Activated CD4-positive, alpha-beta T cell treated with anti-CD3 and anti-CD28 coated beads for 36 hours (primary cell): ENCODE data around the gene DLL3. TPM values are rescaled to one million over a fixed set of nuclear protein-coding genes. Genes with fewer than 3 reads are reported as not detected.

Experiments
- ATAC-seq: fragments of 200-7000 bp; cut with Tn5 transposase; one replicate; pipeline ENCODE4 v1.10.0; 2021; ENCODE audit warnings: mild to moderate bottlenecking, moderate library complexity
- CTCF ChIA-PET: fragments of 350-600 bp; sonication (Branson Sonifier 250); formaldehyde crosslinking; loops from one replicate; lab custom pipeline; 2021; ENCODE audit warnings: antibody characterized with exemption; lab: Charles Lee
- POLR2A ChIA-PET: fragments of 350-600 bp; sonication (Branson Sonifier 250); formaldehyde crosslinking; loops from one replicate; lab custom pipeline; 2021; ENCODE audit warnings: antibody characterized with exemption, inconsistent platforms; lab: Charles Lee
- DNase-seq: peaks from one replicate; pipeline ENCODE4 v3.0.0-alpha.2; 2020
- H3K27ac Mint-ChIP-seq: one replicate; pipeline ENCODE4 v1.8.0; 2021; ENCODE audit warnings: mixed read lengths
- H3K27me3 Mint-ChIP-seq: one replicate; pipeline ENCODE4 v1.8.0; 2021; ENCODE audit warnings: mixed read lengths
- H3K36me3 Mint-ChIP-seq: one replicate; pipeline ENCODE4 v1.8.0; 2021; ENCODE audit warnings: low read depth, mixed read lengths
- H3K4me1 Mint-ChIP-seq: one replicate; pipeline ENCODE4 v1.8.0; 2021; ENCODE audit warnings: mixed read lengths
- H3K4me3 Mint-ChIP-seq: one replicate; pipeline ENCODE4 v1.8.0; 2021; ENCODE audit warnings: mild to moderate bottlenecking, moderate library complexity, mixed read lengths
- H3K9me3 Mint-ChIP-seq: one replicate; pipeline ENCODE4 v1.8.0; 2021; ENCODE audit warnings: low read depth, mixed read lengths
- intact Hi-C, 2 experiments: fragments of 100-400 bp; cut with DNase I in 1 of 2; cut with micrococcal nuclease in 1 of 2; formaldehyde crosslinking; loops; one replicate each; pipeline versions ENCODE4 v1.14.2 to v1.15.1; 2022 to 2024; cut with DNase I, micrococcal nuclease
- total RNA-seq, 2 experiments: library from RNA; stranded (reverse); gene quantifications; one replicate each; pipeline ENCODE4 v1.2.3, GENCODE V29; 2021

The DLL3 gene
- total RNA-seq, 2 experiments from 2014 or later = 0.72 to 0.94 TPM

DNA sequence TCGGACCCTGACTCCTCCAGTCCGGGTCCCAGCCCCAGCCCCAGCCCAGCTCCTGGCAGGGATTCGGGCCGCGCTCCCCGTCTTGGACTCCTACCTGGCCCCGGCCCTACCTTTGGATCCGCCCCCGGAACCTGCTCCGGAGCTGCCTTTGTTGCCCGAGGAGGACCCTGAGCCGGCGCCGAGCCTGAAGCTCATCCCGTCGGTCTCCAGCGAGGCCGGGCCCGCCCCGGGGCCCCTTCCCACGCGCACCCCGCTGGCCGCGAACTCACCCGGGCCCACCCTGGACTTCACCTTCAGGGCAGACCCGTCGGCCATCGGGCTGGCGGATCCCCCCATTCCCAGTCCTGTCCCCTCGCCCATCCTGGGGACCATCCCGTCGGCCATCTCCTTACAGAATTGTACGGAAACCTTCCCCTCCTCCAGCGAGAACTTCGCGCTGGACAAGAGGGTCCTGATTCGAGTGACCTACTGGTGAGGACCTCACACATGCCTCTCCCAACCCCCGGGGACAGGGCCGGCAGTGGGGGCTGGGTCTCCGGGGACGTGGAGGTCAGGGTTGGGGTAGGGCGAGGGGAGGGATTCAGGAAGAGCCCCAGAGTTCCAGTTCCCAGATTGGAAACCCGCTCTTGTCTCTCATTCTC lies 16.9 kb downstream of the DLL3 start:
- intact Hi-C loops = no loop called here
- DNase-seq (peak; percentile 32), ATAC-seq (no peak)
- H3K4me1 Mint-ChIP-seq = peaks cover 11% of the 10 kb centered on the region
- H3K27ac Mint-ChIP-seq = no peak overlapping the region
- H3K27me3 Mint-ChIP-seq = peaks cover 39% of the 10 kb centered on the region
- CTCF ChIA-PET = interaction anchor here (0.6 to 1.8 kb wide), 4 partner anchors 10 to 20 kb away, joined by 3 to 5 read pairs (median 3); partner anchors contain the start of gene EID2B
- no peaks in the 10 kb centered on the region for H3K36me3 Mint-ChIP-seq
- H3K4me3 Mint-ChIP-seq = peak overlapping the region; percentile 53
- H3K9me3 Mint-ChIP-seq = no peaks in the 10 kb centered on the region
- POLR2A ChIA-PET = no interaction called here

DNA sequence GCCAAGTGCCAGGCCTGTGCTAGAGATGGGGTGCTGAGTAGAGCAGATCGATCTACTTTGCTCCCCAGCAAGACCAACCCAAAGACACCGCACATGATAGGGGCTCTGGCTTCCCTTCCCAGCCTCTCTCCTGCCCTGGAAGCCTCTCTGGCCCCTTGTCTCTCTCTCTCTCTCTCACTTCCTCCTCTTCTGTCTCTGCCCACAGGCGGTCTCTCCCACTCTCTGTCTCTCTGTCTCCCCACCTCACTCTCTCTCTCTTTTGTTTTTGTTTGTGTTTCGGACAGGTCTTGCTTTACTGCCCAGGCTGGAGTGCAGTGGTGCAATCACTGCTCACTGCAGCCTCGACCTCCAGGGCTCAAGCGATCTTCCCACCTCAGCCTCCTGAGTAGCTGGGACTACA lies 17.5 kb downstream of the DLL3 start:
- Mint-ChIP-seq H3K36me3 (no peaks in the 10 kb centered on the region), H3K4me3 (peak overlapping the region; percentile 37), H3K27ac (no peak overlapping the region), H3K27me3 (peaks cover 39% of the 10 kb centered on the region), H3K4me1 (peaks cover 11% of the 10 kb centered on the region), H3K9me3 (no peaks in the 10 kb centered on the region)
- CTCF ChIA-PET = no interaction called here
- ATAC-seq = no peak
- POLR2A ChIA-PET = no interaction called here
- intact Hi-C loops = no loop called here
- no peak for DNase-seq

DNA sequence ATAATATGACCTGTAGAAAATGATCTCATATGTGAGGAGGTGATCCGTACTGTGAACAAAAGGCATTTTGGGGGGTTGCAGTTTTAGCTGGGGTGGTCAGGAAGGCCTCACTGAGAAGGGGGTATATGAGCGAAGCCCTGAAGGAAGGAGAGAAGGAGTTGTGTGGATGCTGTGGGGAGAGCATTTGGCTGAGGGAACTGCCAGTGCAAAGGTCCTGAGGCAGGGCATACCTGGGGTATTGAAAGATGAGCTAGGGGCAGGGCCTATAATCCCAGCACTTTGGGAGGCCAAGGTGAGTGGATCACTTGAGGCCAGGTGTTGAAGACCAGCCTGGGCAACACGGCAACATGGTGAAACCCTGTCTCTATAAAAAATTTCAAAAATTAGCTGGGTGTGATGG lies 18.7 kb downstream of the DLL3 start:
- POLR2A ChIA-PET = no interaction called here
- DNase-seq = no peak
- Mint-ChIP-seq H3K27ac (no peak overlapping the region), H3K9me3 (no peaks in the 10 kb centered on the region), H3K4me3 (no peak overlapping the region), H3K27me3 (peaks cover 37% of the 10 kb centered on the region), H3K36me3 (no peaks in the 10 kb centered on the region), H3K4me1 (peaks cover 17% of the 10 kb centered on the region)
- CTCF ChIA-PET = no interaction called here
- intact Hi-C loops = no loop called here
- no peak for ATAC-seq

DNA sequence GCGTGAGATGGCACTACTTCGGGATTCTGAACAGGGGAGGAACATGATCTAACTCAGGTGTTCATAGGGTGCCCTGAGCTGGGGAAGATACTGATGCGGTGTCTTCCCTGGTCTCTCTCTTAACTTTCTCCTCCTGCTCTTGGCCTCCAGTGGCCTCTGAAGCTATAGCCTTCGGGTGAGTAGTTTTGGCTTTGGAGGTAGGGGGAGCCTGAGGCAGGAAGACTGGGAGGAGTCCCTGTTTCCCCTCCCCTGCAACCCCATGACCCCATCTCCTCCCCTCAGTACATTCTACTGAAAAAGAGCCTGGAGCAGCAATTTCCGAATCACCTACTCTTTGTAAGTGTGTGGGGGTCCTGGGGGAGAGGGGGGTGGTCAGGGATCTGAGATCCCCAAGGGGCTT lies 19.7 kb downstream of the DLL3 start:
- CTCF ChIA-PET = interaction anchor here (0.6 to 1.3 kb wide), 3 partner anchors 22 to 402 kb away, joined by 3 read pairs; no protein-coding TSS in a partner anchor
- peaks cover 17% of the 10 kb centered on the region for H3K4me1 Mint-ChIP-seq
- intact Hi-C loops = no loop called here
- peaks cover 32% of the 10 kb centered on the region for H3K27me3 Mint-ChIP-seq
- POLR2A ChIA-PET = interaction anchor here (0.6 kb wide), 2 partner anchors 20 to 180 kb away, joined by 3 to 4 read pairs; no protein-coding TSS in a partner anchor
- ATAC-seq (no peak), DNase-seq (no peak)
- H3K9me3 Mint-ChIP-seq = no peaks in the 10 kb centered on the region
- H3K4me3 Mint-ChIP-seq = no peak overlapping the region
- no peak overlapping the region for H3K27ac Mint-ChIP-seq
- no peaks in the 10 kb centered on the region for H3K36me3 Mint-ChIP-seq

DNA sequence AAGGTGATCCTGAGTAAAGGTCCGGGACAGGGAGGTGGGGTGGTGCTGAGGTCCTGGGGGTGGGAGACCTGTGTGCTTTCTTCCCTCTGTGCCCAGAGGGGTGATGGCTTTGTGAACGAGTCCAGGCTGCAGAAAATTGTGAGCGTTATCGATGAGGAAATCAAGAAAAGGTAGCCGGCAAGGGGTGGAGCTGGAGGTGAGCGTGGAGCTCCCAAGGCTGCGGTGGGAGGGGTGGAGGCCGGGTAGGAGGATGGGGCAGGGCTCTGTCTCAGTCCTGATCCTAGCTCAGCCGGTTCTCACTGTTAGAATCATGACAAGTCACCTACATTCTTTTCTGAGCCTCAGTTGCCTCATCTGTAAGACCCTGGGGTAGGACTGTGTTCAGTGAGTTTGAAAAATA lies 20.2 kb downstream of the DLL3 start:
- H3K27ac Mint-ChIP-seq = no peak overlapping the region
- ATAC-seq (no peak), DNase-seq (no peak)
- H3K9me3 Mint-ChIP-seq = no peaks in the 10 kb centered on the region
- POLR2A ChIA-PET = no interaction called here
- peaks cover 27% of the 10 kb centered on the region for H3K27me3 Mint-ChIP-seq
- H3K4me1 Mint-ChIP-seq = peaks cover 17% of the 10 kb centered on the region
- intact Hi-C loops = no loop called here
- H3K36me3 Mint-ChIP-seq = no peaks in the 10 kb centered on the region
- no peak overlapping the region for H3K4me3 Mint-ChIP-seq
- CTCF ChIA-PET = interaction anchor here (0.6 to 1.3 kb wide), 3 partner anchors 22 to 402 kb away, joined by 3 read pairs; no protein-coding TSS in a partner anchor

GRCh38 chr19:39520541-39521484 lies 22.1 kb downstream of the DLL3 start:
- POLR2A ChIA-PET = interaction anchor here (0.8 kb wide), 1 partner anchor 70 kb away, joined by 3 read pairs; no protein-coding TSS in a partner anchor
- no peak for ATAC-seq
- intact Hi-C loops = no loop called here
- no peak overlapping the region for H3K4me3 Mint-ChIP-seq
- peaks cover 12% of the 10 kb centered on the region for H3K4me1 Mint-ChIP-seq
- H3K9me3 Mint-ChIP-seq = no peaks in the 10 kb centered on the region
- H3K27me3 Mint-ChIP-seq = peaks cover 14% of the 10 kb centered on the region
- H3K27ac Mint-ChIP-seq = no peak overlapping the region
- CTCF ChIA-PET = no interaction called here
- DNase-seq = no peak
- no peaks in the 10 kb centered on the region for H3K36me3 Mint-ChIP-seq

- DNase-seq (no peak), ATAC-seq (no peak)
- Mint-ChIP-seq H3K27ac (no peak overlapping the region), H3K4me3 (no peak overlapping the region), H3K27me3 (no peaks in the 10 kb centered on the region), H3K9me3 (no peaks in the 10 kb centered on the region), H3K4me1 (peaks cover 12% of the 10 kb centered on the region), H3K36me3 (no peaks in the 10 kb centered on the region)
- intact Hi-C loops = no loop called here
- ChIA-PET CTCF (interaction anchor here (0.7 to 1.9 kb wide), 5 partner anchors 9 to 84 kb away, joined by 3 to 12 read pairs (median 4); partner anchors contain the start of gene EID2B), POLR2A (no interaction called here)
These were observed 25.7 kb downstream of the DLL3 start for GRCh38 chr19:39524495-39524894.

GRCh38 chr19:39525205-39525604 lies 26.5 kb downstream of the DLL3 start:
- no peaks in the 10 kb centered on the region for H3K9me3 Mint-ChIP-seq
- intact Hi-C loops = no loop called here
- H3K27me3 Mint-ChIP-seq = no peaks in the 10 kb centered on the region
- ChIA-PET POLR2A (no interaction called here), CTCF (interaction anchor here (0.7 to 1.9 kb wide), 3 partner anchors 8 to 85 kb away, joined by 3 to 12 read pairs (median 4); partner anchors contain the start of gene EID2B)
- no peaks in the 10 kb centered on the region for H3K36me3 Mint-ChIP-seq
- no peak overlapping the region for H3K27ac Mint-ChIP-seq
- H3K4me3 Mint-ChIP-seq = no peak overlapping the region
- DNase-seq (no peak), ATAC-seq (no peak)
- peaks cover 13% of the 10 kb centered on the region for H3K4me1 Mint-ChIP-seq

DNA sequence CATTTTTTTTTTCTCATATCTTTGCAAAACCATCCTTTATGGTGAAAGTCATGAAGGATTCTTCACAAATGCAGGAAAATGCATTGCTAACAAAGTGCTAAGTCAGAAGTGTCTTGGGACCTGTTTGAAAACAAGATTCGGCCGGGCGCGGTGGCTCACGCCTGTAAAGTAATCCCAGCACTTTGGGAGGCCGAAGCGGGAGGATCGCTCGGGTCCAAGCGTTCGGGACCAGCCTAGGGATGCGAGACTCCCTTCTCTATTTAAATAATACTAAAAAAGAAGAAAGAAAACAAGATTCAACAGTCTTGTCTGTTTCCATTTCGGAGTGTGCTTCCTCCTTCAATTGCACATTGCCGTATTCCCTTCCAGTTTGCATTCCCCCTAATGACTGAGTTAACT lies 33.1 kb downstream of the DLL3 start:
- peak overlapping the region; percentile 80 for H3K27ac Mint-ChIP-seq
- no peaks in the 10 kb centered on the region for H3K27me3 Mint-ChIP-seq
- ATAC-seq = no peak
- CTCF ChIA-PET = interaction anchor here (0.6 to 4.5 kb wide), 19 partner anchors 7 to 141 kb away, joined by 3 to 47 read pairs (median 5); partner anchors contain the start of genes MED29, PAF1, SELENOV and SUPT5H
- DNase-seq = no peak
- intact Hi-C loops = loop anchor here (1.0 to 5.0 kb wide), 14 partner anchors 8 to 410 kb away; partner anchors contain the start of genes SAMD4B (in 2 of the 2), DLL3 (in 1 of the 2), EID2 (in 1 of the 2) and MED29 (in 1 of the 2)
- H3K4me1 Mint-ChIP-seq = peaks cover 23% of the 10 kb centered on the region
- POLR2A ChIA-PET = interaction anchor here (0.6 to 1.6 kb wide), 3 partner anchors 57 to 96 kb away, joined by 3 to 13 read pairs (median 3); partner anchors contain the start of gene RPS16
- no peaks in the 10 kb centered on the region for H3K9me3 Mint-ChIP-seq
- H3K4me3 Mint-ChIP-seq = peak overlapping the region; percentile 93
- peaks cover 2% of the 10 kb centered on the region for H3K36me3 Mint-ChIP-seq

DNA sequence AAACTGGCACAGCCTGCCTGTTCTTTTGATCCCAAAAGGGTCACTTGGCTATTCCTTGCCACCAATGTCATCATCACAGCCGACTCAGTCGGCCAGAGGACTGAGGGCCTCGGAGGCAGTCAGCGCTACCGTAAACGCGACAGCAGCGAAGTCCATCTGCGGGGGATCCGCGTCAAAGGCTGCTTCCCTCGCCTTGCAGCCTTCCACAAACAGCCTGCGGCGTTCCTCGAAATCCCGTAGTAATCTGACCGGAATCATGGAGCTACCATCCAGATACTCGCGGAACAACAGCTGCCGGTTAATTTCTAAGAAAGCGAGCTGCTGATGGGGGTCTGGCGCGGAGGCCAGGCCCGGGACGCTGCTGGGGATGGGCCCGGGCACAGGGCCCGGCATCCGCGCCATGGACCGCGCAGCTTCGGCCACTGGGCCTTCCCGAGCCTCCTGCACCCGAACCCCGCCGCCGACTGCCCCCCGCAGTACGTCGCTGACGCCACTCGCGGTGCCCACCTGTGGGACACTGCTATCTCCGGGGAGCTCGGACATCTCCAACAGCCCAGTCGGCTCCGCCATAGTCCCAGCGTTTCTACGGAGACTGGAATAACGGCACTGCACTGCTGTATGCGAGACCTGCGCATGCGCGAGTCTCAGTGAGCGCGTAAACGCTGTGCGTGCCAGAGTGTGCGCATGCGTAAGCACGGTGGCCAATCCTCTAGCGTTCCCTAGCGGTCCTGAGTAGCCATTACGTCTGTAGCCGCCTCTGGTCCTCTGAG lies 33.7 kb downstream of the DLL3 start, which contains the start of gene EID2B:
Gene EID2B, minus strand, starts transcription at position 620 of the 770 bp plus-strand sequence. Its CDS starts 50 bp downstream, at position 570.
- H3K36me3 Mint-ChIP-seq = peaks cover 3% of the 10 kb centered on the region
- ChIA-PET POLR2A (interaction anchor here (0.6 to 1.6 kb wide), 3 partner anchors 57 to 97 kb away, joined by 3 to 13 read pairs (median 3); partner anchors contain the start of gene RPS16), CTCF (interaction anchor here (0.6 to 4.5 kb wide), 24 partner anchors 8 to 141 kb away, joined by 3 to 47 read pairs (median 5); partner anchors contain the start of genes MED29, PAF1, RPS16 and SELENOV)
- peaks cover 26% of the 10 kb centered on the region for H3K4me1 Mint-ChIP-seq
- ATAC-seq (peak; percentile 97), DNase-seq (peak; percentile 97)
- intact Hi-C loops = loop anchor here (1.0 to 5.0 kb wide), 14 partner anchors 8 to 410 kb away; partner anchors contain the start of genes SAMD4B (in 2 of the 2), DLL3 (in 1 of the 2), EID2 (in 1 of the 2) and MED29 (in 1 of the 2)
- no peaks in the 10 kb centered on the region for H3K27me3 Mint-ChIP-seq
- H3K4me3 Mint-ChIP-seq = peak within 1 kb of the TSS; percentile 93
- peak within 1 kb of the TSS; percentile 86 for H3K27ac Mint-ChIP-seq
- H3K9me3 Mint-ChIP-seq = no peaks in the 10 kb centered on the region
